C1 segment of cervical spinal cord (tissue), 14 donors: ENCODE data around the gene GSG1L2.

ENCODE experiments used
- DNase-seq, 14 donors: peaks; one replicate each; lab custom pipeline; 2025; lab: John Stamatoyannopoulos, UW

Gene GSG1L2

GRCh38 chr17:9824797-9825338 is 3.0 kb upstream of the GSG1L2 start:
- no peak for DNase-seq

- DNase-seq: no peak
Observed at GRCh38 chr17:9824094-9824493, 2.2 kb upstream of the GSG1L2 start.

DNA sequence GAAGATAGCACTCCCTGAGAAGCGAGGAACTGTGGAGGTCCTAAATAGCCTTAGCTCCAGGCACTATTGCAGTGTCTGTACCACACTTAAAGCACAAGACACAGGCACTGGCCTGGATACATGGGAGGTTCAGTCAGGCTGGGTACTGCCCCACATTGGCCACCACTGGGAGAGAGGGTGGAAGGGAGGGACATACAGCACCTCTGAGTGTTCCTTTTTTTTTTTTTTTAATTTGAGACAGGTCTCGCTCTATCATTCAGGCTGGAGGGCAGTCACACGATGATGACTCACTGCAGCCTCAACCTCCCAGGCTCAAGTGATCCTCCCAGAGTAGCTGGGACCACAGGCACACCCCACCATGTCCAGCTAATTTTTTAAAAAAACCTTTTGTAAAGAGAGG is 1.4 kb downstream of the GSG1L2 start:
- no peak for DNase-seq

DNA sequence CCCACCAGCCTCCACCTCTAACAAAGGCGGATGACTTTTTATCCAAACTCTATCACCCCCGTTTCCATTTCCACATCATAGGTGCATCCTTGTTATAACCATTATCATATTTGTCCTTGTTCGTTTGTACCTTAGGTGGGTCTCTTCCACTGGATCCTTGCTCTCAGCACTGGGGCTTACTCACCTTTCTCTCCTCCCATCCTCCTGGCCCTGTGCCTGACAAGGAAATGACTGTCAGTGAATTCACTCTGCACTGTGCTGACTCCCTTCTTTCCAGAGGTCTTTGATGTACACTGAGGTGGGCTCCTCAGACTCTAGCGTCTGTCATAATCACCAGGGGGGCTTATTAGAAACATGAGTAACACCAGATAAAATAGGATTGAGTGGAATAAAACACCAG is 3.1 kb downstream of the GSG1L2 start:
- DNase-seq: no peak

- no peak for DNase-seq
Observed at GRCh38 chr17:9817086-9817485, 4.8 kb downstream of the GSG1L2 start.

- DNase-seq: no peak
Observed at GRCh38 chr17:9816472-9816871, 5.4 kb downstream of the GSG1L2 start.

DNA sequence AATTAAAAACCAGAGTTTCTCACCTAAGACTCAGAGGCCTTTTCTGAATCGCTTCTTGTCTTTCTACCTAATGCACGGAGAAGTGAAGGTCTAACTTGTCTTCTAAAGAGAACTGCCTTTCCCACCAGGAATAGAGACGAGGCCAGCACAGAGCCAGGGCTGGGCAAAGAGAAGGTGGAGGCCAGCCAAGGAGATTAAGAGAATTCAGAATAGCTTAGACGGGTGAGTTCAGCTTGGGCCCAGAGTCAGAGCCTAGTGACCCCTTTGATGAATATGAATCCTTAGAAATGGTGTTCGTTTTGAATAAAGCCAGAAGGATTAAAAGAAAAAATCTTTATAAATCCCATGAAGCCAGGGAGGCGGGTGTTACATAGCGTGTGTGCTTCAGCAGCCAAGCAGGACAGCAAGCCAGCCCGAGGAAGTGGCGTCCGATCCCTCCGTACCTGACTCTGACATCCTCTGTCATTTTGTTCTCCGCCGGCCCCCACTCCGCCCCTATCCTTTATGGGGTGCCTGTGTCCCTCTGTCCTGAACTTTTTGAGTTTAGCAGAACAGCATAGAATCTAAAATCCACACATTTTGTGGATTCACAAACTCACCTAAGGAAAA is 7.4 kb downstream of the GSG1L2 start:
- DNase-seq: no peak

- no peak for DNase-seq
Observed at GRCh38 chr17:9813166-9813565, 8.7 kb downstream of the GSG1L2 start.

DNA sequence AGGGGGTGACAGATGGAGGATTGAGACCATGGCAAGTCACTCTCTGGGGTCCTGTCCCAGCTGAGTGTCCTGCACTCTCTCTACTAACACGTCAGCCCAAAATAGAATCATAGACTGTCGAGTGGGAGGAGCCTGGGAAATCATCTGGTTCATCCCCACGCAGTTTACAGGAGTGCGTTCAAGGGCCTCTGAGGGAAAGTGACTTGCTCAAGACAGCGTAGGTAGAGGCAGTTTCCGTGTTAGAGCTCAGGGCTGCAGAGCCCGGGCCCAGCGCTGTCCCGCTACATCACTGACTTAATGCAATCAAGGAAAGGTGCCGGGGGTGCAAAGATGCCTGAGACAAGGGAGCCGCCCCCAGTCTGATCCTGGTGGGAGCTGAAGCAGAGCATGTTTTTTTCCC is 10.3 kb downstream of the GSG1L2 start:
- DNase-seq: no peak

- DNase-seq: no peak
Observed at GRCh38 chr17:9811086-9811485, 10.8 kb downstream of the GSG1L2 start.

DNA sequence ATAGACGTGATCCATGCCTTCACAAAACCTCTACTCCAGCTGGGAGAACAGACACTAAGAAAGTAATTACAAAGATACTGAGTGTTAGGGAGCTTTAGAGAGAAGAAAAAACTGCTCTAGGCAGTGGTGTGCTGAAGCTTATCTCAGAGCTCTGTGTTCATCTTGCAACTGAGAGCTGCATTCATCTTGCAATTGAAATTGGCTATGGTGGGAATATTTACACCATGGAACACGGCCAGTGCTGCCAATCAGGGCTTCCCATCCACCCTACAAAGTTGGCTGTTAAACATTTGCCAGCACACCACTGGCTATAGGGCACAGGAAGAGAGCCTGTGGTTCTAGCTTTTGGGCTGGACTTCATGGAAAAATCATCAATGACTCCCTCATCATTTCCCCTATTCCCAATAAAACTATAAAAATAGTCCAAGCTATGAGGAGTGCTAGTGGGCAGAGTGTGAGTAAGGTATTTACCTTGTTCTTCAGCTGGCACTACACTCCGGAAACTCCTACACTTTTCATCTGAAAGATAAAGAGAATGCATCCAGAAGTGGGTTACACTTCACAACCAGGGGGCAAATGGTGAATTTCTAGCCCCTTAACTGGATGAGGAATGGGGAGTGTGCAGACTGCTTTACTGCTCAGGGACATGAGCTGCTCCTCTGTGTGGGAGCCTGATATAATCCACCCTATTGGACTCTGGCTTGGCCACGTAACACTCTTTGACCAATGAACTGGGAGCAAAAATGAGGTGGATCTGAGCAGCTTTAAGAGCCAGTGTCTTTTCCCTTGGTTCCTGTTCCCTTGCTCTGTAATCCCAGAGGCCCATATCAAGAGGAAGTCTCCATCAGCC is 11.6 kb downstream of the GSG1L2 start:
- DNase-seq: no peak

- DNase-seq: no peak
Observed at GRCh38 chr17:9809409-9809808, 12.5 kb downstream of the GSG1L2 start.

DNA sequence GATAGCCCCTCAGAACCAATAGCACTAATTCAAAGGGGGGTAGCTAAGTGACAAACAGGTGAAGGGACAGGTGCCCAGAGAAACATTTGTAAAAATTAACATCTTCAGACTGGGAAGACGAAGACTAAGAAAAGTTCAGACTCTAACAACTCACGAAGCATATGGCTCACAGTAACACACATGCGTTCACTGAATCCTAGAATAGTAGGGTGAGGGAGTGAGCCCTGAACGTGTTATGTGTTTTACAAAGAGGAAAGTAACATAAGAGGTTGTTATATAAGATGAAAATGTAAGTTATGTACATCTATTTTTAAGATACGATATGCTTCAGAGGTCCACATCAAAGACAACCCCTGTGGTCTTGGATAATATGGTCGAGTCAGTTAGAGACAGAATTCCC is 15.2 kb downstream of the GSG1L2 start:
- no peak for DNase-seq

DNA sequence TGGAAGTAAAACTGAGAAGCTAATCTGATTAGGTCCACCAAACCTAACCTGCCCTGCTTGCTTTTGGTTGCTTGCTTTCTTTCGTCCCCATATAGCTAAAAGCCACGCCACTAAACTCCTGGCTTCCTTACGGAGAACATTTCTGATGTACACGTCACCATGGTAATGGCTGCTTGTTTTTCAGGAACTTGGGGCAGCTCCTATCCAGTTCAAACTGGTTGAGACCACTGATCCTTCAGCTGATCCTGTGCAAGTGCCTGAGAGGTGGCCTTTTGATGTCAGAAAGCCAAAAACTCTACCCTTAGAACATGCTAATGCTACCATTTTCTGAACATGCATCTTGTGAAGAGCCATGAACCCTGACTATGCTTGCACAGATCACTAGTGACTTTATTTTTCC is 16.1 kb downstream of the GSG1L2 start:
- DNase-seq: no peak

DNA sequence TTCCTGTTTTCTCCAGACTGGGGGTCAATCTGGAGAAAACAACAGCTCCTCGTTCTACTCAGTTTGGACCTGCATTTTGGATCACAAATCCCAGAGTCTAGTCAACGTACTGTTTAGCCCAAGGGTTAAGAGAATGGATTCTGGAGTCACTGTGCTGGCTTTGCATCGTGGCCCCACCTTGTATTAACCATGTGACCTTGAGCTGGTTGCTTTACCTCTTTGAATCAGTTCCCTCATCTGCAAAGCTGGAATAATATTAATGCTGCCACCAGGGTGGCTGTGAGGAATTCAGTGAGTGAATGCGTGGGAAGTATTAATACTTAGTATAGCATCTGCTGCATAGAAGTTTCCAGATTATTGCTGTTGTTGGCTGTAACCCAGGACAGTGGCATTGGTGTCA is 19.2 kb downstream of the GSG1L2 start:
- DNase-seq: no peak

DNA sequence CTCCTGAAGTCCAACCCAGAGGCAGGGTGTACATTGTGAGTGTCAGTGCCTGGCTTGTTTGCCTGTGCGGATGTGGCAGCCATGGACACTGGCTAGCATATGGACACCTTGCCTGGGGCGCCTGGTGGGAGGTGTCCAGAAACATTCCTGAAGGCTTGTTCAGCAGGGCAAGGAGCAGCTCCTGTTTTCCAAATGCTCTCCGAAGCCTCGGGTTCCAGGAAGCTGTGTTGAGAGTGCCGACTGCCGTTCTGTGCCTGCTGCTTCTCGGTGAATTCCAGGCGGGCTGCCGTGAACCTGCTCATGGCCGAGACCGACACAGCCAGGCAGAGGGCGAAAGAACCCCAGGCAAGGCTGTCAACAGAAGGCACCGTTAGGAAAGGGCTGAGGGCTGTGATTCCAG is 19.6 kb downstream of the GSG1L2 start:
- no peak for DNase-seq

GRCh38 chr17:9801505-9801904 is 20.4 kb downstream of the GSG1L2 start:
- no peak for DNase-seq

DNA sequence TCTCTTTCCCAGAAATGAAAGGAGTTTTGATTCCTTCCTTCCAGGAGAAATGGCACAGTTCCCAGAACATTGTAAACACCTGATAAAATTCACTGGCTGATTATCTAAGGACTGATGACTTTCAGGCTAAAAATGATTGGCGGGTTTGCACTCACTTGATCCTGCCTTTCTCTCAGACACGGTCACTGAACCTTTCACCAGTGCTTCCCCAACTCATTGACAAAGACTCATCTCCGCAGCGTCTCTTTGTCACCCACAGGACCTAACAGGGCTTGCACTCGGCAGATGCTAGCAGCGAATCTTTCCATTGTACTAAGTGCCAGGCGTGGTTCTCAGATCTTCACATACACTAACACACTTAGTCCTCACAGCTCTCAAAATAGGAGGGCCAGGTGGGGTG is 23.2 kb downstream of the GSG1L2 start:
- DNase-seq: no peak

- DNase-seq: no peak
Observed at GRCh38 chr17:9798008-9798407, 23.9 kb downstream of the GSG1L2 start.

- no peak for DNase-seq
Observed at GRCh38 chr17:9792181-9792840, 29.6 kb downstream of the GSG1L2 start.

- peak in 1 of 14 donors; percentile 37 for DNase-seq
Observed at GRCh38 chr17:9790889-9791876, 30.7 kb downstream of the GSG1L2 start, which contains the start of gene DHRS7C. TSS of gene DHRS7C (minus strand) at chr17:9791592. CDS start at chr17:9791284, 308 bp downstream.
